ENCODE results near the gene CPA2. TPM values are rescaled to one million over a fixed set of nuclear protein-coding genes. Genes with fewer than 3 reads are reported as not detected.
A peak's percentile ranks its signal among the peaks of the same experiment; 100 is the strongest.

CPA2 gene
- total and polyA plus RNA-seq, 2 experiments from 2014 or later, result not detected

- no peaks in the 10 kb centered on the region; the same call in 2 of the 3 replicates for H3K36me3 Mint-ChIP-seq (ENCODE audit: low read depth)
- H3K27ac Mint-ChIP-seq, result no peak overlapping the region
- no peaks in the 10 kb centered on the region for H3K36me3 ChIP-seq (ENCODE audit: insufficient read depth)
- no peaks in the 10 kb centered on the region for H3F3A ChIP-seq (replicated peaks; ENCODE audit: low read depth)
- H3K4me2 ChIP-seq, result peak overlapping the region; percentile 59
- H4K20me1 ChIP-seq (replicated peaks; ENCODE audit: insufficient read depth), result no peaks in the 10 kb centered on the region
- peaks cover 5% of the 10 kb centered on the region; the same call in 1 of the 2 replicates for H3K9me2 ChIP-seq (ENCODE audit: insufficient read depth)
- H3K9me3 Mint-ChIP-seq, result peaks cover 4% of the 10 kb centered on the region
- peaks cover 5% of the 10 kb centered on the region for H3K27me3 Mint-ChIP-seq (ENCODE audit: insufficient read depth, low read depth, poor library complexity)
- H3K4me1 ChIP-seq (ENCODE audit: insufficient read depth), result peaks cover 11% of the 10 kb centered on the region
- H2AFZ ChIP-seq, result no peak overlapping the region
- TF ChIP-seq ZNF331 (CRISPR knock-in tag; IDR thresholded peaks at IDR 0.05; ENCODE audit: low read depth), result no peak
- no peak for TF ChIP-seq CTCF (conservative IDR thresholded peaks at IDR 0.05; ENCODE audit: low read depth in 2 of 2)
- no peak for TF ChIP-seq EZH2 (IDR thresholded peaks at IDR 0.05; ENCODE audit: low read depth, unreplicated experiment)
- TF ChIP-seq POLR2AphosphoS5 (IDR thresholded peaks at IDR 0.05; ENCODE audit: low read depth), result no peak
- no peak for TF ChIP-seq ZNF114 (CRISPR knock-in tag; IDR thresholded peaks at IDR 0.05)
- TF ChIP-seq JUNB (IDR thresholded peaks at IDR 0.05; ENCODE audit: unreplicated experiment), result no peak
- TF ChIP-seq EZH2phosphoT487 (IDR thresholded peaks at IDR 0.05; ENCODE audit: unreplicated experiment), result no peak
- no peak for TF ChIP-seq REST (IDR thresholded peaks at IDR 0.05; ENCODE audit: unreplicated experiment)
- TF ChIP-seq ETS1 (IDR thresholded peaks at IDR 0.05), result no peak
- TF ChIP-seq STAT1 (IDR thresholded peaks at IDR 0.05; ENCODE audit: unreplicated experiment), result no peak
- TF ChIP-seq ZNF462 (CRISPR knock-in tag; IDR thresholded peaks at IDR 0.05), result no peak
- TF ChIP-seq NANOG (IDR thresholded peaks at IDR 0.05; ENCODE audit: borderline replicate concordance), result no peak
- TF ChIP-seq CREB1 (CRISPR knock-in tag; IDR thresholded peaks at IDR 0.05; ENCODE audit: low read depth), result no peak
- peaks cover 3% of the 10 kb centered on the region for H3K4me1 Mint-ChIP-seq
- no peaks in the 10 kb centered on the region for H3K79me2 ChIP-seq (replicated peaks; ENCODE audit: insufficient read depth)
- DNase-seq (ENCODE audit: low spot score) (no peak), ATAC-seq (no peak)
- no peak overlapping the region for H3K4me3 Mint-ChIP-seq
- H3K27ac ChIP-seq (ENCODE audit: low read depth), result no peak overlapping the region
- no peak overlapping the region for H3K4me3 ChIP-seq
- H3K27me3 ChIP-seq (ENCODE audit: insufficient read depth), result no peaks in the 10 kb centered on the region
Measured at GRCh38 chr7:130227883-130228575, 38.6 kb upstream of the CPA2 start.
